ENCODE data around the gene TPI1.

- no peak for TF ChIP-seq CTCF (IDR thresholded peaks at IDR 0.05)
- no peak for TF ChIP-seq POLR2A (IDR thresholded peaks at IDR 0.05)
Measured at GRCh38 chr12:6834873-6835272, 32.5 kb upstream of the TPI1 start.

All from right lobe of liver (tissue), 4 donors.